ENCODE data around the gene RNFT2.

DNA sequence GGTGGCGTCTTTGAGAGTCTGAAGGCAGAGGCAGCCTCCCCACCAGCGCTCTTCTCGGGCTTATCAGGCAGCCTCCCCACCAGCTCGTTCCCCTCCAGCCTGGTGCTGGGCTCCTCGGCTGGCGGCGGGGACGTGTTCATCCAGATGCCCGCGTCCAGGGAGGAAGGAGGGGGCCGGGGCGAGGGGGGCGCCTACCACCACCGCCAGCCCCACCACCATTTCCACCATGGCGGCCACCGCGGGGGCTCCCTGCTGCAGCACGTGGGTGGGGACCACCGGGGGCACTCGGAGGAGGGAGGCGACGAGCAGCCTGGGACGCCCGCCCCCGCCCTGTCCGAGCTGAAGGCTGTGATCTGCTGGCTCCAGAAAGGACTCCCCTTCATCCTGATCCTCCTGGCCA, 11.8 kb downstream of the RNFT2 start:
- TF ChIP-seq POLR2A (IDR thresholded peaks at IDR 0.05) (no peak), CTCF (IDR thresholded peaks at IDR 0.05) (no peak)

All from gastroesophageal sphincter (tissue), 3 donors.